ENCODE results near the gene AQP12B.

AQP12B gene

GRCh38 chr2:240648650-240649275 is 33.9 kb downstream of the AQP12B start:
- H3K9me3 ChIP-seq (ENCODE audit: control insufficient read depth, insufficient read depth, low read length), result no peaks in the 10 kb centered on the region
- no peak overlapping the region for H3K4me2 ChIP-seq (ENCODE audit: low read length)
- peaks cover 9% of the 10 kb centered on the region; the same call in 1 of the 2 replicates for H3K27me3 ChIP-seq (ENCODE audit: control insufficient read depth, low read length)
- H3K9me2 ChIP-seq (replicated peaks; ENCODE audit: control insufficient read depth, low read length), result no peaks in the 10 kb centered on the region
- no peak overlapping the region for H3K27ac ChIP-seq (ENCODE audit: low read depth, low read length)
- H3K4me1 ChIP-seq (ENCODE audit: control insufficient read depth, low read length), result no peaks in the 10 kb centered on the region
- TF ChIP-seq EZH2phosphoT487 (IDR thresholded peaks at IDR 0.05; ENCODE audit: borderline replicate concordance, low read length), result no peak
- TF ChIP-seq CTCF (IDR thresholded peaks at IDR 0.05; ENCODE audit: low read depth, low read length, poor library complexity, severe bottlenecking), result no peak
- H3F3A ChIP-seq (ENCODE audit: control insufficient read depth, insufficient read depth), result no peaks in the 10 kb centered on the region
- H3K36me3 ChIP-seq (ENCODE audit: control insufficient read depth, low read length), result no peaks in the 10 kb centered on the region
- H3K4me3 ChIP-seq (ENCODE audit: low read length), result no peak overlapping the region
- H4K20me1 ChIP-seq (ENCODE audit: control insufficient read depth, insufficient read depth, low read depth, low read length), result no peaks in the 10 kb centered on the region
- no peaks in the 10 kb centered on the region for H3K79me2 ChIP-seq (ENCODE audit: control insufficient read depth, low read length)

- H3K4me2 ChIP-seq (ENCODE audit: low read length), result no peak overlapping the region
- no peak overlapping the region for H3K4me3 ChIP-seq (ENCODE audit: low read length)
- H3F3A ChIP-seq (ENCODE audit: control insufficient read depth, insufficient read depth), result no peaks in the 10 kb centered on the region
- H3K79me2 ChIP-seq (ENCODE audit: control insufficient read depth, low read length), result no peaks in the 10 kb centered on the region
- peaks cover 9% of the 10 kb centered on the region; the same call in 1 of the 2 replicates for H3K27me3 ChIP-seq (ENCODE audit: control insufficient read depth, low read length)
- TF ChIP-seq EZH2phosphoT487 (IDR thresholded peaks at IDR 0.05; ENCODE audit: borderline replicate concordance, low read length) (no peak), CTCF (IDR thresholded peaks at IDR 0.05; ENCODE audit: low read depth, low read length, poor library complexity, severe bottlenecking) (no peak)
- no peaks in the 10 kb centered on the region for H3K36me3 ChIP-seq (ENCODE audit: control insufficient read depth, low read length)
- no peaks in the 10 kb centered on the region for H4K20me1 ChIP-seq (ENCODE audit: control insufficient read depth, insufficient read depth, low read depth, low read length)
- no peaks in the 10 kb centered on the region for H3K4me1 ChIP-seq (ENCODE audit: control insufficient read depth, low read length)
- H3K9me3 ChIP-seq (ENCODE audit: control insufficient read depth, insufficient read depth, low read length), result no peaks in the 10 kb centered on the region
- H3K27ac ChIP-seq (ENCODE audit: low read depth, low read length), result no peak overlapping the region
- H3K9me2 ChIP-seq (replicated peaks; ENCODE audit: control insufficient read depth, low read length), result no peaks in the 10 kb centered on the region
Observed at GRCh38 chr2:240648155-240648649, 34.5 kb downstream of the AQP12B start.

- H3K4me3 ChIP-seq (ENCODE audit: low read length), result no peak overlapping the region
- peaks cover 9% of the 10 kb centered on the region; the same call in 1 of the 2 replicates for H3K27me3 ChIP-seq (ENCODE audit: control insufficient read depth, low read length)
- H3F3A ChIP-seq (ENCODE audit: control insufficient read depth, insufficient read depth), result no peaks in the 10 kb centered on the region
- no peaks in the 10 kb centered on the region; the same call in 1 of the 2 replicates for H3K9me3 ChIP-seq (ENCODE audit: control insufficient read depth, insufficient read depth, low read length)
- no peak overlapping the region for H3K27ac ChIP-seq (ENCODE audit: low read depth, low read length)
- H3K79me2 ChIP-seq (ENCODE audit: control insufficient read depth, low read length), result no peaks in the 10 kb centered on the region
- TF ChIP-seq EZH2phosphoT487 (IDR thresholded peaks at IDR 0.05; ENCODE audit: borderline replicate concordance, low read length), result no peak
- TF ChIP-seq CTCF (IDR thresholded peaks at IDR 0.05; ENCODE audit: low read depth, low read length, poor library complexity, severe bottlenecking), result no peak
- H3K4me1 ChIP-seq (ENCODE audit: control insufficient read depth, low read length), result no peaks in the 10 kb centered on the region
- H3K4me2 ChIP-seq (ENCODE audit: low read length), result no peak overlapping the region
- H4K20me1 ChIP-seq (ENCODE audit: control insufficient read depth, insufficient read depth, low read depth, low read length), result no peaks in the 10 kb centered on the region
- no peaks in the 10 kb centered on the region for H3K36me3 ChIP-seq (ENCODE audit: control insufficient read depth, low read length)
- no peaks in the 10 kb centered on the region for H3K9me2 ChIP-seq (replicated peaks; ENCODE audit: control insufficient read depth, low read length)
Observed at GRCh38 chr2:240647503-240648154, 35.1 kb downstream of the AQP12B start.

Data from DOHH2 (cell line).